ENCODE results near the gene HINT3. TPM values are rescaled to one million over a fixed set of nuclear protein-coding genes. Genes with fewer than 3 reads are reported as not detected.

Gene HINT3
- polyA plus RNA-seq, 1 donor from 2014 or later, result 72.2 TPM

GRCh38 chr6:125954735-125955339, 1.7 kb upstream of the HINT3 start:
- H3K9ac ChIP-seq (ENCODE audit: low read length), result no peak overlapping the region
- no peaks in the 10 kb centered on the region for H4K20me1 ChIP-seq (ENCODE audit: insufficient read depth)
- H2AFZ ChIP-seq (ENCODE audit: low read depth, low read length), result no peak overlapping the region
- H3K27ac ChIP-seq (ENCODE audit: low read length), result no peak overlapping the region
- no peaks in the 10 kb centered on the region for H3K27me3 ChIP-seq (ENCODE audit: insufficient read depth, low read depth, low read length)
- no peak overlapping the region for H3K4me3 ChIP-seq (ENCODE audit: low read length)
- no peaks in the 10 kb centered on the region for H3F3A ChIP-seq (ENCODE audit: insufficient read depth, low read length, poor library complexity, severe bottlenecking)
- H3K36me3 ChIP-seq (ENCODE audit: insufficient read depth, low read length), result no peaks in the 10 kb centered on the region
- no peak overlapping the region for H3K4me2 ChIP-seq (ENCODE audit: low read length)
- H3K9me3 ChIP-seq (ENCODE audit: low read length), result no peaks in the 10 kb centered on the region
- TF ChIP-seq REST (IDR thresholded peaks at IDR 0.05; ENCODE audit: borderline replicate concordance) (no peak), POLR2AphosphoS5 (IDR thresholded peaks at IDR 0.05) (no peak), CTCF (IDR thresholded peaks at IDR 0.05; ENCODE audit: poor library complexity, severe bottlenecking) (no peak)
- H3K9me2 ChIP-seq (ENCODE audit: insufficient read depth, low read length), result no peaks in the 10 kb centered on the region
- H3K79me2 ChIP-seq (replicated peaks; ENCODE audit: insufficient read depth, low read length), result peaks cover 25% of the 10 kb centered on the region

- no peak for TF ChIP-seq MXI1 (conservative IDR thresholded peaks at IDR 0.05; ENCODE audit: poor library complexity, severe bottlenecking)
- no peak for TF ChIP-seq SMC3 (conservative IDR thresholded peaks at IDR 0.05; ENCODE audit: poor library complexity)
- Histone ChIP-seq H3F3A (ENCODE audit: insufficient read depth, low read length, poor library complexity, severe bottlenecking) (no peaks in the 10 kb centered on the region), H4K20me1 (ENCODE audit: insufficient read depth) (no peaks in the 10 kb centered on the region), H3K9me3 (ENCODE audit: low read length) (no peaks in the 10 kb centered on the region), H2AFZ (ENCODE audit: low read depth, low read length) (peak overlapping the region; percentile 67), H3K4me2 (ENCODE audit: low read length) (peak overlapping the region; percentile 76), H3K9me2 (ENCODE audit: insufficient read depth, low read length) (no peaks in the 10 kb centered on the region), H3K79me2 (replicated peaks; ENCODE audit: insufficient read depth, low read length) (peaks cover 25% of the 10 kb centered on the region), H3K36me3 (ENCODE audit: insufficient read depth, low read length) (no peaks in the 10 kb centered on the region), H3K9ac (ENCODE audit: low read length) (peak overlapping the region; percentile 98), H3K27me3 (ENCODE audit: insufficient read depth, low read depth, low read length) (no peaks in the 10 kb centered on the region), H3K27ac (ENCODE audit: low read length) (peak overlapping the region; percentile 97), H3K4me3 (ENCODE audit: low read length) (peak overlapping the region; percentile 95)
Observed at GRCh38 chr6:125955973-125956372, 597 bp upstream of the HINT3 start.

- H3K27me3 ChIP-seq (ENCODE audit: insufficient read depth, low read depth, low read length), result no peaks in the 10 kb centered on the region
- H3K9me2 ChIP-seq (ENCODE audit: insufficient read depth, low read length), result no peaks in the 10 kb centered on the region
- TF ChIP-seq CTCF (IDR thresholded peaks at IDR 0.05; ENCODE audit: poor library complexity, severe bottlenecking) (no peak), RAD21 (conservative IDR thresholded peaks at IDR 0.05) (no peak), POLR2AphosphoS5 (IDR thresholded peaks at IDR 0.05) (no peak), MXI1 (conservative IDR thresholded peaks at IDR 0.05; ENCODE audit: poor library complexity, severe bottlenecking) (no peak), EP300 (conservative IDR thresholded peaks at IDR 0.05; ENCODE audit: poor library complexity, severe bottlenecking) (no peak), TAF1 (IDR thresholded peaks at IDR 0.05; ENCODE audit: low read depth) (no peak), EZH2 (IDR thresholded peaks at IDR 0.05; ENCODE audit: borderline replicate concordance, insufficient read depth, low read length, poor library complexity, severe bottlenecking) (no peak), SMC3 (conservative IDR thresholded peaks at IDR 0.05; ENCODE audit: poor library complexity) (no peak), REST (IDR thresholded peaks at IDR 0.05; ENCODE audit: borderline replicate concordance) (no peak)
- H4K20me1 ChIP-seq (ENCODE audit: insufficient read depth), result no peaks in the 10 kb centered on the region
- H3K36me3 ChIP-seq (ENCODE audit: insufficient read depth, low read length), result no peaks in the 10 kb centered on the region
- no peaks in the 10 kb centered on the region for H3F3A ChIP-seq (ENCODE audit: insufficient read depth, low read length, poor library complexity, severe bottlenecking)
- H3K4me3 ChIP-seq (ENCODE audit: low read length), result peak overlapping the region; percentile 95
- peaks cover 25% of the 10 kb centered on the region for H3K79me2 ChIP-seq (replicated peaks; ENCODE audit: insufficient read depth, low read length)
- peak overlapping the region; percentile 91 for H2AFZ ChIP-seq (ENCODE audit: low read depth, low read length)
- no peaks in the 10 kb centered on the region for H3K9me3 ChIP-seq (ENCODE audit: low read length)
- peak overlapping the region; percentile 98 for H3K9ac ChIP-seq (ENCODE audit: low read length)
- peak overlapping the region; percentile 98 for H3K4me2 ChIP-seq (ENCODE audit: low read length)
- H3K27ac ChIP-seq (ENCODE audit: low read length), result peak overlapping the region; percentile 97
Observed at GRCh38 chr6:125957391-125957693, 772 bp downstream of the HINT3 start.

All from neural cell (in vitro differentiated cells).